ENCODE data around the gene TRIM47. TPM values are rescaled to one million over a fixed set of nuclear protein-coding genes. Genes with fewer than 3 reads are reported as not detected.
"Not testable (repeated sequence)": the region's sequence is repeated elsewhere in the genome, so short reads cannot be mapped to it uniquely, and the experiment has no call there.

Gene TRIM47
- total RNA-seq, 2 donors from 2014 or later = 11.0 to 32.4 TPM

DNA sequence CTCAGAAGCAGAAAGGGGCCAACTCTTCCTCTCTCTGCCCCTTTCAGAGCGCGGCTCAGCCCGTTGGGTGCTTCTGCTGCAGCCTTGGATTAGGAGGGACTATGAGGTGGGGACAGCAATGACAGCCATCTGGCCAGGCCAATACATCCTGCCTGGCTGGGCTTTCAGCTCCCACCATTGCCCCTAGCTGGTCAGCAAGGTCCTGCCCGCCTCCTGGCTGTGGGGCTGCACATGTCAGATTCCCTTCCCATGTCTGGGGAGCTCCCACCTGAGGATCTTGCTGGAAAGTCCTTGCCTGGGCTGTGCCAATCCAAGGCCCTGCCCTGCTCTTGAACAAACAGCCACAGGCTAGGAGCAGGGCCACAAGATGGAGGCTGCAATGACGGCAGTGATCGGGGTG lies 10.1 kb upstream of the TRIM47 start:
- Mint-ChIP-seq H3K4me3 (no peak overlapping the region), H3K9me3 (no peaks in the 10 kb centered on the region), H3K36me3 (ENCODE audit: low read depth) (peaks cover 14% of the 10 kb centered on the region), H3K4me1 (peaks cover 4% of the 10 kb centered on the region), H3K27ac (no peak overlapping the region), H3K27me3 (no peaks in the 10 kb centered on the region)
- ATAC-seq (replicated peaks) = no peak

DNA sequence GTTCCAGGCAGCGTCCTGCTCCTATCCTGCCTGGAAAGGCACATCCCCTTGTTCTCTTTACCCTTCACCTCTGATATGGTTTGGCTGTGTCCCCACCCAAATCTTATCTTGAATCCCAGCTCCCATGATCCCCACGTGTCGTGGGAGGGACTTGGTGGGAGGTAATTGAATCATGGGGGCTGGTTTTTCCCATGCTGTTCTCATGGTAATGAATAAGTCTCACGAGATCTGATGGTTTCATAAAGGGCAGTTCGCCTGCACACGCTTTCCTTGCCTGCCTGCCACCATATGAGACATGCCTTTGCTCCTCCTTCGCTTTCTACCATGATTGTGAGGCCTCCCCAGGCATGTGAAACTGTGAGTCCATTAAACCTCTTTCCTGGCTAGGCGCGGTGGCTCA lies 7.5 kb upstream of the TRIM47 start:
- not testable (repeated sequence) for H3K27me3 Mint-ChIP-seq; H3K4me3 Mint-ChIP-seq; H3K9me3 Mint-ChIP-seq; H3K4me1 Mint-ChIP-seq; ATAC-seq (replicated peaks); H3K27ac Mint-ChIP-seq
- H3K36me3 Mint-ChIP-seq (ENCODE audit: low read depth) = peaks cover 14% of the 10 kb centered on the region

DNA sequence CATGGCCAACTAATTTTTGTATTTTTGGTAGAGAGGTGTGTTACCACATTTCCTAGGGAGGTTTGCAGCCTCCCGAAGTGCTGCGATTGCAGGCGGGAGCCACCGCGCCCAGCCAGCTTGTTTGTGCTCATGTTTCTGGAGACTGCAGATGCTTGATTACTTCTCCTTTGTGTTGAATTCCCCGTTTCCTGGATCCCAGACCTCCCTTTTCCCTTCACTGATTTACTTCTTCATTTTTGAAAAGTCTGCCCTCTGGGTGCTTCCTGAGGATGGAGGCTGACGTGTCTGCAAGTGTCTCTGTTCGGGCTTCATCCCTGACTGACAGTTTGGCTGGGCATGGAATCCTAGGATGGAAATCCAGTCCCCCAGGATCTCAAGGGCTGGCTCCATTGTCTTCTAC lies 7.0 kb upstream of the TRIM47 start:
- H3K4me3 Mint-ChIP-seq = no peak overlapping the region
- no peak for ATAC-seq (replicated peaks)
- H3K27ac Mint-ChIP-seq = no peak overlapping the region
- H3K27me3 Mint-ChIP-seq = no peaks in the 10 kb centered on the region
- peaks cover 13% of the 10 kb centered on the region for H3K36me3 Mint-ChIP-seq (ENCODE audit: low read depth)
- no peaks in the 10 kb centered on the region for H3K9me3 Mint-ChIP-seq
- peaks cover 2% of the 10 kb centered on the region for H3K4me1 Mint-ChIP-seq

DNA sequence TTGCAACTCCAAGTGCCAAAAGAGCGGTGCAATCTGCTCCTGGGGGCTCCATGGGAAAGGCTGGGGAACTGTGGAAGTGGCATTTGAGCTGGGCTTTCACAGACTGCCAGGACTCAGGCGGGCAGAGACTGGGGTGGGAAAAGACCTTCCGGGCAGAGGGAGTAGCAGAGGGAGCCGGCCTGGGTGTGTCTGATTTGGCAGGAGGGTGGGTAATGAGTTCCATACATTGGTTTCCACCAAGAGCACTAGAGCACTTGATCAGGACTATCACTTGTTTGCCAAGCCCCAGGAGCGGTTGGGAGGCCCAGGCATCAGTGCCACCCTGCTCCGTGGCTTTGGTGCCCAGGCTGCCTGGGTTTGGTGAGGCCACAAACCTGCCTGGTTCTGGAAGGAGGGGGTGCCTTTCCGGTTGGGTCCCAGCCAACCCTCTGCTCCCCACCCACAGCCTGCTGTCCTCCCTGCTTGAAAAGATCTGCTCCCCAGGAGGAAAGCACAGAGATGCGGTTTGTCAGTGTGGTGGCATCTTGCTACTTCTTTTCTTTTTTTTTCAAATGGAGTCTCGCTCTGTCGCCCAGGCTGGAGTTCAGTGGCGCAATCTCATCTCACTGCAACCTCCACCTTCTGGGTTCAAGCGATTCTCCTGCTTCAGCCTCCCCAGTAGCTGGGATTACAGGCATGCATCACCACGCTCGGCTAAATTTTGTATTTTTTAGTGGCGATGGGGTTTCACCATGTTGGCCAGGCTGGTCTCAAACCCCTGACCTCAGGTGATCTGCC lies 3.5 kb upstream of the TRIM47 start:
- no peak for ATAC-seq (replicated peaks)
- H3K27me3 Mint-ChIP-seq = no peaks in the 10 kb centered on the region
- no peak overlapping the region for H3K4me3 Mint-ChIP-seq
- no peaks in the 10 kb centered on the region for H3K9me3 Mint-ChIP-seq
- no peaks in the 10 kb centered on the region for H3K36me3 Mint-ChIP-seq (ENCODE audit: low read depth)
- H3K4me1 Mint-ChIP-seq = no peaks in the 10 kb centered on the region
- no peak overlapping the region for H3K27ac Mint-ChIP-seq

DNA sequence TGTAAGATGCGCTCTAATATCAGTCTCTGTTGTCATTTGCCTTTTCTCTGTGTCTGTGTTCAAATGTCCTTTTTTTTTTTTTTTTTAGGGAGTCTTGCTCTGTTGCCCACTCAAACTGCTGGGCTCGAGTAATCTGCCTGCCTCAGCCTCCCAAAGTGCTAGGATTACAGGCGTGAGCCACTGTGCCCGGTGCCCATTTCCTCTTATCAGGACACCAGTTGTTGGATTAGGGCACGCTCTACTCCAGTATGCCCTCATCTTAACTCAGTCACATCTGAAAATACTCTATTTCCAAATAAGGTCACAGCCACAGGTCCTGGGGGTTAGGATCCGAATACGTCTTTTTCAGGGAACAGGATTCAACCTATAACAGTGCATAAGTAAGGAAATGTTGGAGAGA lies 1.9 kb upstream of the TRIM47 start:
- H3K27ac Mint-ChIP-seq = no peak overlapping the region
- no peaks in the 10 kb centered on the region for H3K9me3 Mint-ChIP-seq
- no peaks in the 10 kb centered on the region for H3K27me3 Mint-ChIP-seq
- ATAC-seq (replicated peaks) = no peak
- no peaks in the 10 kb centered on the region for H3K4me1 Mint-ChIP-seq
- H3K36me3 Mint-ChIP-seq (ENCODE audit: low read depth) = no peaks in the 10 kb centered on the region
- H3K4me3 Mint-ChIP-seq = peak overlapping the region; percentile 27

DNA sequence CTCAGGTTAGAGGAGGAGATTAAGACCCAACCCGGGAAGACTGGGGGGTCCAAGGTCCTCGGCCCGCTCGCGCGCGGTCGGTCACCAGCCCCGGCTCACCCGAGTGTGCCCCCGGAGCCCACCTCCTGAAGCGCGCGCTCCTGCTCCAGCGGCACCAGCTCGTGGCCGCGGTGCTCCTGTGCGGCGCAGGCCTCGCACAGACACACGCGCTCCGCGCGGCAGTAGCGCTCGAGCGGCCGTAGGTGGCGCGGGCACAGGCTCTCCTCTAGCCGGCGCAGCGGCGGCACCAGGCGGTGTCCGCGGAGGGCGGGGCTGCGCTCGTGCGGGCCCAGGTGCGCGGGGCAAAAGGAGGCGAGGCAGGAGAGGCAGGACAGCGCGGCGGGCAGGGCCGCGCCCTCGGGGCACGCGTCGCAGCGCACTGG lies 618 bp downstream of the TRIM47 start:
- H3K36me3 Mint-ChIP-seq (ENCODE audit: low read depth) = no peaks in the 10 kb centered on the region
- no peaks in the 10 kb centered on the region for H3K9me3 Mint-ChIP-seq
- ATAC-seq (replicated peaks) = peak; percentile 79
- H3K27me3 Mint-ChIP-seq = no peaks in the 10 kb centered on the region
- H3K4me3 Mint-ChIP-seq = peak overlapping the region; percentile 93
- H3K27ac Mint-ChIP-seq = peak overlapping the region; percentile 88
- no peaks in the 10 kb centered on the region for H3K4me1 Mint-ChIP-seq

DNA sequence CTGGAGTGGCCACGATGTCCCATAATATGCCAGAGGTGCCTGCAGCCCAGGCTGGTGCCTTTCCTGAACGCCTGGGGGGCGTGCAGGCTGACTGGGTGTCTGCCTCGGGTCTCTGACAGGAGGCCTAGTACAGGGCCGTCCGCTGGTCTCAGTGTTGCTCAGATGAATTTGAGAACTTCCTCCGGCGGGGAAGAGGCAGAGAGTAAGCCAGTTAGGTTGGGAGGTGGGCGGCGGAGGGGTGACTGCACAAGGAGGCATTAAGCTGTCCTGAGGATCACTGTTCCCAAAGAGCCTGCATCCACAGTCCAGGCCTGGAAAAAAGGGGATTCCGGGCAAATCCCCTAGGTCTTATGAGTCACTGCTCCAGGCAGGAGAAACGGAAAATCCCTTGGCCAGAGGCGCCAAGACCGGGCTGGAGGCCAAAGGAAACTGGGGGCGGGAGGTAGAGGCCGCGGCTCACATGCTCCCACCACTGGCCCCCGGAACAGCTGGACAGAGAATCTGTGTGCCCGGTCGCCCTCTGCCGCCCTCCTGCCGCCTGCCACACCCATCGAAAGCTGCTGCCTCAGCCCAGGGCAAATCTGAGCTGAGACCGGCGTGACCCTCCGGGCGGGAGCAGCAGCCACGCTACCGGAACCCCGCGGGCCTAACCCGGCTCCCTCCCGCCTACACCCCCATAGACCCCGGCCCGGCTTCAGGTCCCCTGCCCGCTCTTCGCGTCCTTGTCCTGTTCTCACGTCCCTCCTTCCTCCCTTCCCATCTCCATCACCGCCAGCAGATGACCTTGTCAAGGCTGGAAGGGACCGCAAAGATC lies 1.2 kb downstream of the TRIM47 start:
- Mint-ChIP-seq H3K4me3 (peak overlapping the region; percentile 93), H3K27ac (peak overlapping the region; percentile 88), H3K36me3 (ENCODE audit: low read depth) (no peaks in the 10 kb centered on the region), H3K4me1 (no peaks in the 10 kb centered on the region), H3K27me3 (no peaks in the 10 kb centered on the region), H3K9me3 (no peaks in the 10 kb centered on the region)
- peak; percentile 44 for ATAC-seq (replicated peaks)

DNA sequence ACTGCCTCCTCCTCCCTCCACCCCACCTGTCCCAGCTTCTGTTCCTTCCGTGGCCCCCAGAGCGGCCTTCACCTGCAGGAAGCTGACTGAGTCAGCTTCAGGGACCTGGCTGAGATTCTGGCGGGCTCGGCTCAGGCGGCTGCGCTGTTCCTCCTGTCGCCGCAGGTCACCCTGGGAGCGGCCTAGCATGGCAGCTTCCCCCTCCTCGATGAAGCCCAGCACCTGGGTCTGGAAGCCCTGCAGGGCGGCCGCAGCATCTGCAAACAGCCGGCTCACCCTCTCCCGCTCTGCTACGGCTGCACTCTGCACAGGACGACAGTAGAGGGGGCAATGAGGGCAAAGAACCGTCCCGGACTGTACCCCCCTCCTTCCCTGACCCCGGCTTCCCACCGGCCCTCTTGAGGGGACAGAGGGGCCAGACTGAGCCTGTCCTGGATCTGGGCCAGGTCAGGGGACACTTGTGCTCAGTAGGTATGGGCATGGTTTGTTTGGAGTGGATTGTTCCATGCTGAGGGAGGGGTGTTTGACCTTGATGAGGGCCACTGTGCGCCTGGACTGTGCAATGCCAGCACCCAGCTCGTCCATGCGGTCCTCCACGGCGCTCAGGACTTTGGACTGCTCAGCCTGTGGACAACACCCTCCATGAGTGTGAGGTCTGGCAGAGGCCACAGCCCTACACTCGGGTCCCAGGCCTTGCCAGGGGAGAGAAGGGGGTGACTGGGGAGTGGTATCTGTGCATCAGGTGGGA lies 2.0 kb downstream of the TRIM47 start:
- H3K4me3 Mint-ChIP-seq = peak overlapping the region; percentile 93
- peak; percentile 43 for ATAC-seq (replicated peaks)
- H3K36me3 Mint-ChIP-seq (ENCODE audit: low read depth) = no peaks in the 10 kb centered on the region
- H3K27me3 Mint-ChIP-seq = no peaks in the 10 kb centered on the region
- H3K9me3 Mint-ChIP-seq = no peaks in the 10 kb centered on the region
- peak overlapping the region; percentile 88 for H3K27ac Mint-ChIP-seq
- no peaks in the 10 kb centered on the region for H3K4me1 Mint-ChIP-seq

DNA sequence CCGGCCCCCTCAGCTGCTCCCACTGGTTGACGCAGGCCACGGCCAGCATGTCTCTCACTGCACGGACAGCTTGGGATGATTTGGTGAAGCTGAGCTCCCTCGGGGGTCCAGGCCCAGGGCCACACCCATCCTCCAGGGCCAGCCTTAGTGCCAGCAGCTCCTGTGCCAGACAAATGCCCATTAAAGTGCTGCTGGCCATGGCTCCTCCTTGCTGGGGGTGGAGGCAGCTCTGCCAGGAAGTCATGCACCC lies 2.5 kb downstream of the TRIM47 start:
- no peak for ATAC-seq (replicated peaks)
- Mint-ChIP-seq H3K4me1 (no peaks in the 10 kb centered on the region), H3K36me3 (ENCODE audit: low read depth) (no peaks in the 10 kb centered on the region), H3K4me3 (peak overlapping the region; percentile 93), H3K27ac (peak overlapping the region; percentile 88), H3K9me3 (no peaks in the 10 kb centered on the region), H3K27me3 (no peaks in the 10 kb centered on the region)

DNA sequence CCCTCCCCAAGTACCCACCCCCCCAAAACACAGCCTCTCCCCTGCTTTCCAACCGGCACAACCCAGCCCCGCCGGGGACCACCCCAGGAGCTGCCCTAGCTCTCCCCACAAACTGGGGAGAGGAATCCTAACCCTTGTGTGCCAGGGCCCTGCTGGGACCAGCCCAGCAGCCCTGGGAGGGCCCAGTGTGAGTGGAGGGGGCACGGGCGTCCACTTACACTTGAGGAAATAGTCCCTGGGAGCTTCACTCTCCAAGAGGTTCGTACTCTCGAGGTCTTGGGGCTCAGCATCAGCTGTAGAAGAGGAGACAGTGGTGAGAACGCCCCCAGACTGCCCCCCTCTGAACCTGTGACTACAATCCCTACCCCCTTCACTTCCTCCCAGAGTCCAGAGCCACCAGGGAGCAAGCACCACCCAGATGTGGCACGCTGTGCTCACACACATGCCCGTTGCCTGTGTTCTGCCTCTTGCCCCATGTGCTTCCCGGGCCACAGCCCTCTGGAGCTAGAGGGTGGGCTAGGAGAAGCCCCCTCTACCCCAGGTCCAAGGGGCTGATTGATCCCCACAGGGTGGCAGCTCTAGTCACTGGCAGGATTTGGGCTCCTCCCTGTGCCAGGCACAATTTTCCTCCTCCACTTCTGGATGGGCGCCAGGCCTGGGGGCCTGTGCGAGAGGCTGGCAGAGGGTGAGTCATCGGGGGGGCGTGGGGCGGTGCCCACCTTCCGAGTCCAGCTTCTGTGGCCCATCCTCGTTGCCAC lies 3.0 kb downstream of the TRIM47 start:
- Mint-ChIP-seq H3K36me3 (ENCODE audit: low read depth) (no peaks in the 10 kb centered on the region), H3K27ac (peak overlapping the region; percentile 88), H3K9me3 (no peaks in the 10 kb centered on the region), H3K4me3 (peak overlapping the region; percentile 93), H3K4me1 (no peaks in the 10 kb centered on the region), H3K27me3 (no peaks in the 10 kb centered on the region)
- no peak for ATAC-seq (replicated peaks)

DNA sequence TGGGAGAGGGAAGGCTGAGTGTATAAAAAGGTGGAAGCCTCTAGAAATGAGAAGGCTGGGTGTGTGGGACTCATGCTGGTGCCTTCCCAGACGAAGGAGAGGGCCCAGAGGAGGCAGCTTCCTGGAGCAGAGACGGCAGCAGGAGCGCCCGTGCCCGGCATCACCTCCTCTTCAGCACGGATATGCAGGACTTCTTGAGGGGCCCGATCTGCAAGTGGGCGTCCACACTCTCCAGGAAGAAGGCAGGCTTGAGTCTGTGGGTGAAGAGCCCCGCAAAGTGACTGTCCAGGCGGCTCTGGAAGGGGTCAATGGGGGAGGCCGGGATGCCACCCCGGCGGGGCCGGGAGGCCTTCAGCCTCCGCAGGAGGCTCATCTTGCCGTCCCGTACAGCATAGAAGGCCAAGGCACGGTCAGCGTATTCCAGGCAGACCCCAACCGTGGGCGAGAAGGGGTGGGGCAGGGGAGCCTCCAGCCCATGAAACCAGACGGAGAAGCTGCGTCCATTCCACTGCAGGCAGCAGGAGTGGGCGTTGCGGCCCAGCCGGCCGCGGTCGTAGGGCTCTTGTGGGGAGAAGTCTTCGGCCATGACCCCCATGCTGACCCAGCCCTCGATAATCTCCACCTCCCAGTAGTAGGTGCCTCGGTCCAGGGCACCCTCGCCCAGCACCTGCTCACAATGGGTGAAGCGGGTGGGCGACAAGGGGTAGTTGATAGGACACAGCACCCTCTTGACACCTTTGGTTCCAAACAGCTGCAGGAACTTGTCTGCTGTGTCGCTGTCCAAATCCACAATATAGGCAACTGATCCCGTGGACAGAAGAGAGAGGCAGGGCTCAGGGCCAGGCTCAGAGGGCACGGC lies 3.8 kb downstream of the TRIM47 start:
- peak overlapping the region; percentile 20 for H3K27ac Mint-ChIP-seq
- no peaks in the 10 kb centered on the region for H3K36me3 Mint-ChIP-seq (ENCODE audit: low read depth)
- H3K4me3 Mint-ChIP-seq = no peak overlapping the region
- no peaks in the 10 kb centered on the region for H3K27me3 Mint-ChIP-seq
- H3K9me3 Mint-ChIP-seq = no peaks in the 10 kb centered on the region
- H3K4me1 Mint-ChIP-seq = no peaks in the 10 kb centered on the region
- no peak for ATAC-seq (replicated peaks)

DNA sequence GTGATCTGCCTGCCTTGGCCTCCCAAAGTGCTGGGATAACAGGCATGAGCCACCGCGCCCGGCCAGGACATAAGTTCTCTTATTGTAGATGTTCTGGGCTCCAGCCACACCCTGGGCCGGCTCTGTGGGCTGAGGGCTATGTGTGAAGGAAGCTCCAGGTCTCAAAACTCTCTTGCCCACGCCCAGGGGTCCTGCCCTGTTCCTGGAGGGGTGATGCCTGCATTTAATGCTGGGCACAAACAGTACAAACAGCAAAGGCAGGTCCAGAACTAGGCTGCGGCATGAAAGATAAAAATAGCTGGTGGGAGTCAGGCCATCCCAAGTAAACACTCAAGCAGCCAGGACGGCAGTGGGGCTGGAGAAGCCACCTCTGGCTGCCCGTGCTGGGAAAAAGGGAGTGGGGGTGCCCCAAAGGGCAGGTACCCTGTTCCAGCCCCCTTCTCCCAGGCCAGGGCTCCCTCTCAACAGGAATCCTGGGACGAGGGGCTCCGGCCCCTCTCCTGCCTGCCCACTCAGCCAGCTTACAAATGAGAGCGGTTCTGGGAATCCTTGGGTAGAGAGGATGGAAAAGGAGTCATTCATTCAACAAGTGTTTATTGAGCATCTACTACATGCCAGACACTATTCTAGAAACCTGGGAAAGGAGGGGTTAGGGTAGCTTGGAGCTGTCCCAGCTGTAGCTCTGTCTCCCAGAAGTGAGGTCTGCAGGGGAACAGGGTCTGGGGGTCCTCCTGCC lies 4.6 kb downstream of the TRIM47 start:
- Mint-ChIP-seq H3K36me3 (ENCODE audit: low read depth) (no peaks in the 10 kb centered on the region), H3K27me3 (no peaks in the 10 kb centered on the region), H3K9me3 (no peaks in the 10 kb centered on the region), H3K4me1 (no peaks in the 10 kb centered on the region), H3K4me3 (no peak overlapping the region), H3K27ac (peak overlapping the region; percentile 20)
- no peak for ATAC-seq (replicated peaks)
